Lower leg skin (tissue), 3 donors: Measurements from ENCODE around the gene GPC3.

Source experiments
- POLR2A ChIP-seq, 2 donors: fragments of 450-650 bp; IDR thresholded peaks; one replicate each; pipeline ENCODE4 v1.6.1; 2016 to 2017; ENCODE audit warnings: antibody characterized with exemption in 2 of 2, mild to moderate bottlenecking in 1 of 2, moderate library complexity in 1 of 2
- TF ChIP-seq, protein P1 (sequence below), 3 donors: fragments of 450-650 bp; IDR thresholded peaks; one replicate each; pipeline ENCODE4 v1.5.1; 2016; ENCODE audit warnings: antibody characterized with exemption in 3 of 3, mild to moderate bottlenecking in 3 of 3, moderate library complexity in 2 of 3

DNA sequence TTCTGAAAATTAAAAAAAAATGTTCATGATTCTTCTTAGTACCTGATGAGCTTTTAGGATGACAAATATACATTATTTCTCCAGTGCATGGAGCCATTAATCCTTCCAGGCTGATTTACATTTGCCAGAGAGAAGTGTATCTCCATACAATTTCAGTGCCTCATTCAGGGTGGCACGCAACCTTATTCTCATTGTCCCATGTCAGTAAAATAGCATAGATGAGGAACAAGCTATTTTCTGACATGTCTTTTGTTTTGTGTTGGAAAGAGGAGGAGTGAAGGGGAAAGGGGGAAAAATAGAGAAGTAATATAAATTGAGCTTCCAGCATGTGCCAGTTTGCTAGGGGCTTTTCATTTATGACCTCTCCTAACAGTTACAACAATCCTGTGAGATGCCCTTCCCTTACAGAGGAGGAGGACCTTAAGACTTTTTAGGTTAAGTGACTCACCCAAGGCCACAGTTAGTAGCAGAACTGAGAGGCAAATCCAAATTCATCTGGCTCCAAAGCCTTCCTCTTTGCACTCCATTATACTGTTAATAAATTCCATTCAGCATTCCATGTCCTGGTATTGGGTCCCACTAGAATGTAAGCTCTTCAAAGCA lies 295.3 kb downstream of the GPC3 start:
- TF ChIP-seq, protein P1, sequence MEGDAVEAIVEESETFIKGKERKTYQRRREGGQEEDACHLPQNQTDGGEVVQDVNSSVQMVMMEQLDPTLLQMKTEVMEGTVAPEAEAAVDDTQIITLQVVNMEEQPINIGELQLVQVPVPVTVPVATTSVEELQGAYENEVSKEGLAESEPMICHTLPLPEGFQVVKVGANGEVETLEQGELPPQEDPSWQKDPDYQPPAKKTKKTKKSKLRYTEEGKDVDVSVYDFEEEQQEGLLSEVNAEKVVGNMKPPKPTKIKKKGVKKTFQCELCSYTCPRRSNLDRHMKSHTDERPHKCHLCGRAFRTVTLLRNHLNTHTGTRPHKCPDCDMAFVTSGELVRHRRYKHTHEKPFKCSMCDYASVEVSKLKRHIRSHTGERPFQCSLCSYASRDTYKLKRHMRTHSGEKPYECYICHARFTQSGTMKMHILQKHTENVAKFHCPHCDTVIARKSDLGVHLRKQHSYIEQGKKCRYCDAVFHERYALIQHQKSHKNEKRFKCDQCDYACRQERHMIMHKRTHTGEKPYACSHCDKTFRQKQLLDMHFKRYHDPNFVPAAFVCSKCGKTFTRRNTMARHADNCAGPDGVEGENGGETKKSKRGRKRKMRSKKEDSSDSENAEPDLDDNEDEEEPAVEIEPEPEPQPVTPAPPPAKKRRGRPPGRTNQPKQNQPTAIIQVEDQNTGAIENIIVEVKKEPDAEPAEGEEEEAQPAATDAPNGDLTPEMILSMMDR (IDR thresholded peaks at IDR 0.05): no peak
- no peak for TF ChIP-seq POLR2A (IDR thresholded peaks at IDR 0.05)
